Measurements from ENCODE around the gene HSBP1. TPM values are rescaled to one million over a fixed set of nuclear protein-coding genes. Genes with fewer than 3 reads are reported as not detected.

Gene HSBP1
- total RNA-seq, 1 donor from 2014 or later: 87.6 TPM

DNA sequence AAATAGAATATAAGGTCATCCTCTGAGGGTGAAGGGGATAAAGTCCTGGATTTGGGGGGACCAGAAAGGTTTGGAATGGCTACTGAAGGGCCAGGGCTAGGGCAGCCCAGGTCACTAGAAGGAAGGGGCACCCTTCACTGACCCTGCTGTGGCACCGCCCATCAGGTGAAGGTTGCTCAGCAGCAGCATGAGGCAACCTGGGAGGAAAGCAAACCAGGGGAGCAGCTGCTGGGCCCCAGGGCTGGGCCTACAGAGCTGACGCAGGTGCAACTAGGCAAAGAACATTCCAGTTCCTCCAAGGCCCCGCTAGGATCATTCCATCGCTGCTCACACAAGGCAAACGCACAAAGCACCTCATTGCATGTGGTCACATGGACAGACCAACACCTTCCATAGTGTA lies 3.4 kb upstream of the HSBP1 start:
- H3K27me3 ChIP-seq: no peaks in the 10 kb centered on the region
- H3K27ac Mint-ChIP-seq: no peak overlapping the region
- H3F3A ChIP-seq (ENCODE audit: low read depth): no peaks in the 10 kb centered on the region
- peaks cover 18% of the 10 kb centered on the region for H3K4me1 Mint-ChIP-seq
- H3K9ac ChIP-seq: no peak overlapping the region
- H3K4me1 ChIP-seq: peaks cover 4% of the 10 kb centered on the region
- H3K36me3 ChIP-seq: no peaks in the 10 kb centered on the region
- no peaks in the 10 kb centered on the region for H3K9me3 ChIP-seq (ENCODE audit: low read depth)
- peaks cover 10% of the 10 kb centered on the region for H3K27me3 Mint-ChIP-seq (ENCODE audit: insufficient read depth, low read depth)
- H3K9me3 Mint-ChIP-seq: peaks cover 4% of the 10 kb centered on the region
- H3K27ac ChIP-seq: no peak overlapping the region
- TF ChIP-seq, protein P1, sequence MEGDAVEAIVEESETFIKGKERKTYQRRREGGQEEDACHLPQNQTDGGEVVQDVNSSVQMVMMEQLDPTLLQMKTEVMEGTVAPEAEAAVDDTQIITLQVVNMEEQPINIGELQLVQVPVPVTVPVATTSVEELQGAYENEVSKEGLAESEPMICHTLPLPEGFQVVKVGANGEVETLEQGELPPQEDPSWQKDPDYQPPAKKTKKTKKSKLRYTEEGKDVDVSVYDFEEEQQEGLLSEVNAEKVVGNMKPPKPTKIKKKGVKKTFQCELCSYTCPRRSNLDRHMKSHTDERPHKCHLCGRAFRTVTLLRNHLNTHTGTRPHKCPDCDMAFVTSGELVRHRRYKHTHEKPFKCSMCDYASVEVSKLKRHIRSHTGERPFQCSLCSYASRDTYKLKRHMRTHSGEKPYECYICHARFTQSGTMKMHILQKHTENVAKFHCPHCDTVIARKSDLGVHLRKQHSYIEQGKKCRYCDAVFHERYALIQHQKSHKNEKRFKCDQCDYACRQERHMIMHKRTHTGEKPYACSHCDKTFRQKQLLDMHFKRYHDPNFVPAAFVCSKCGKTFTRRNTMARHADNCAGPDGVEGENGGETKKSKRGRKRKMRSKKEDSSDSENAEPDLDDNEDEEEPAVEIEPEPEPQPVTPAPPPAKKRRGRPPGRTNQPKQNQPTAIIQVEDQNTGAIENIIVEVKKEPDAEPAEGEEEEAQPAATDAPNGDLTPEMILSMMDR (IDR thresholded peaks at IDR 0.05): no peak
- TF ChIP-seq EZH2phosphoT487 (IDR thresholded peaks at IDR 0.05) (no peak), EZH2 (IDR thresholded peaks at IDR 0.05) (no peak)
- no peak for DNase-seq (ENCODE audit: low spot score)
- peaks cover 6% of the 10 kb centered on the region for H3K36me3 Mint-ChIP-seq
- peaks cover 10% of the 10 kb centered on the region for H4K20me1 ChIP-seq (ENCODE audit: low read depth)
- no peak overlapping the region for H3K4me3 ChIP-seq
- H3K4me2 ChIP-seq: no peak overlapping the region
- peak overlapping the region; percentile 69 for H2AFZ ChIP-seq (replicated peaks)
- H3K79me2 ChIP-seq (ENCODE audit: low read depth): peaks cover 14% of the 10 kb centered on the region
- no peak overlapping the region for H3K4me3 Mint-ChIP-seq

- no peaks in the 10 kb centered on the region for H3K27me3 ChIP-seq
- no peak overlapping the region for H3K4me3 ChIP-seq
- H3K4me2 ChIP-seq: no peak overlapping the region
- peaks cover 4% of the 10 kb centered on the region for H3K4me1 ChIP-seq
- H3K36me3 Mint-ChIP-seq: peaks cover 11% of the 10 kb centered on the region
- peaks cover 30% of the 10 kb centered on the region for H3K79me2 ChIP-seq (ENCODE audit: low read depth)
- peaks cover 25% of the 10 kb centered on the region for H3K4me1 Mint-ChIP-seq
- H4K20me1 ChIP-seq (ENCODE audit: low read depth): peaks cover 10% of the 10 kb centered on the region
- H3K36me3 ChIP-seq: peaks cover 10% of the 10 kb centered on the region
- H3K4me3 Mint-ChIP-seq: peak overlapping the region; percentile 22
- H2AFZ ChIP-seq (replicated peaks): no peak overlapping the region
- no peaks in the 10 kb centered on the region for H3K9me3 ChIP-seq (ENCODE audit: low read depth)
- peaks cover 10% of the 10 kb centered on the region for H3K27me3 Mint-ChIP-seq (ENCODE audit: insufficient read depth, low read depth)
- H3K9me3 Mint-ChIP-seq: peaks cover 4% of the 10 kb centered on the region
- DNase-seq (ENCODE audit: low spot score): no peak
- no peak overlapping the region for H3K9ac ChIP-seq
- H3K27ac ChIP-seq: no peak overlapping the region
- TF ChIP-seq EZH2phosphoT487 (IDR thresholded peaks at IDR 0.05): no peak
- TF ChIP-seq, protein P1 (IDR thresholded peaks at IDR 0.05): no peak
- TF ChIP-seq EZH2 (IDR thresholded peaks at IDR 0.05): no peak
- no peak overlapping the region for H3K27ac Mint-ChIP-seq
- H3F3A ChIP-seq (ENCODE audit: low read depth): no peaks in the 10 kb centered on the region
Measured at GRCh38 chr16:83806036-83806435, 1.7 kb upstream of the HSBP1 start.

DNA sequence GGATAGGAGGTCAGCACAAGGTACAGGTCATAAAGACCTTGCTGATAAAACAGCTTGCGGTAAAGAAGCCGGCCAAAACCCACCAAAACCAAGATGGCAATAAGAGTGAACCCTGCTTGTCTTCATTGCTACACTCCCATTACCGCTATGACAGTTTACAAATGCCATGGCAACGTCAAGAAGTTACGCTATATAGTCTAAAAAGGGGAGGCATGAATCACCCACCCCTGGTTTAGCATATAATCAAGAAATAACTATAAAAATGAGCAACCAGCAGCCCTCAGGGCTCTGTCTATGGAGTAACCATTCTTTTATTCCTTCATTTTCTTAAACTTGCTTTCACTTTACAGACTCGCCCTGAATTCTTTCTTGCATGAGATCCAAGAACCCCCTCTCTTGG lies 1.0 kb upstream of the HSBP1 start:
- Histone ChIP-seq H4K20me1 (ENCODE audit: low read depth) (peaks cover 10% of the 10 kb centered on the region), H3K4me1 (peaks cover 4% of the 10 kb centered on the region), H3K9ac (no peak overlapping the region), H3K36me3 (peaks cover 12% of the 10 kb centered on the region), H3F3A (ENCODE audit: low read depth) (peaks cover 3% of the 10 kb centered on the region), H3K4me2 (no peak overlapping the region), H3K79me2 (ENCODE audit: low read depth) (peaks cover 37% of the 10 kb centered on the region), H3K27me3 (no peaks in the 10 kb centered on the region), H3K9me3 (ENCODE audit: low read depth) (no peaks in the 10 kb centered on the region), H3K27ac (no peak overlapping the region), H3K4me3 (no peak overlapping the region), H2AFZ (replicated peaks) (no peak overlapping the region)
- TF ChIP-seq, protein P1 (IDR thresholded peaks at IDR 0.05): no peak
- TF ChIP-seq EZH2 (IDR thresholded peaks at IDR 0.05): no peak
- no peak for TF ChIP-seq EZH2phosphoT487 (IDR thresholded peaks at IDR 0.05)
- Mint-ChIP-seq H3K4me3 (peak overlapping the region; percentile 97), H3K27me3 (ENCODE audit: insufficient read depth, low read depth) (peaks cover 10% of the 10 kb centered on the region), H3K4me1 (peaks cover 26% of the 10 kb centered on the region), H3K36me3 (peaks cover 17% of the 10 kb centered on the region), H3K9me3 (peaks cover 4% of the 10 kb centered on the region), H3K27ac (no peak overlapping the region)
- DNase-seq (ENCODE audit: low spot score): no peak

Measured in neural progenitor cell (in vitro differentiated cells).